Measurements from ENCODE around the gene GPC1.

DNA sequence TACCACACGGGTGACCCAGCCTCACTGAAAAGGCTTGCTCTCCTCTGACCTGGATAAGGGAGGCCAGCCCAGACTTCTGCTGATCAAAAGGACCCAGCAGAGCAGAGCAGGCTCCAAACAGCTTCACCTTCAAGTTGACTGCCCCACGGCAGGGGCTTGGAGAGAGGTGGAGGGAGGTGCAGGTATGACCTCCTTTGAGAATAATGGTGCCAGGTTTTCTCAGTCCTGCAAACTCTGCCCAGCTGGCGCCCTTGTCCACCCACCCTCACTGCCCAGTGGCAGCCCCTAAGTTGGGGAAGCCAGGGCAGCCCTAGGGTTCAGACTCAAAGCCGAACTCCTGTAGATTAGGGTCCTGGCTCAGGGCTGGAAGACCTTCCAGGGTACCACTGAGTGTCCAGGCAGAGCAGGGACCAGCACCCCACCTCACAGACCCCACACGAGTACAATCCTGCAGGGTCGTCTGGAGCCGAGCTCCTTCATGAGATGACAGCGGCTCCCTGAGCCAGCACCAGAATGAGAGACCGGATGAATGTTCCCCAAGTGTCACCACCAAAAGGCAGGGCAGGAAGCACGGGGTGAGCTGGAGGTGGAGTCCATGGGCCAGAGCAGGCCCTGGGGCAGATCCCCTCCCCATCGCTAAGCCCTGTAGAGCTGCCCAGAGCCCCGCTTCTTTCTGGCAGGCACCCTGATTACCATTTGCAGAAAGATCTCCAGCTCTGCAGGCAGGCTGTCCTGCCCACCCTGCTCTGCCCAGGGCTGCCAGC lies 3.6 kb upstream of the GPC1 start:
- no peak for TF ChIP-seq EZH2 (IDR thresholded peaks at IDR 0.05; ENCODE audit: borderline replicate concordance, insufficient read depth, low read depth, low read length, poor library complexity, severe bottlenecking)
- TF ChIP-seq, protein P1, sequence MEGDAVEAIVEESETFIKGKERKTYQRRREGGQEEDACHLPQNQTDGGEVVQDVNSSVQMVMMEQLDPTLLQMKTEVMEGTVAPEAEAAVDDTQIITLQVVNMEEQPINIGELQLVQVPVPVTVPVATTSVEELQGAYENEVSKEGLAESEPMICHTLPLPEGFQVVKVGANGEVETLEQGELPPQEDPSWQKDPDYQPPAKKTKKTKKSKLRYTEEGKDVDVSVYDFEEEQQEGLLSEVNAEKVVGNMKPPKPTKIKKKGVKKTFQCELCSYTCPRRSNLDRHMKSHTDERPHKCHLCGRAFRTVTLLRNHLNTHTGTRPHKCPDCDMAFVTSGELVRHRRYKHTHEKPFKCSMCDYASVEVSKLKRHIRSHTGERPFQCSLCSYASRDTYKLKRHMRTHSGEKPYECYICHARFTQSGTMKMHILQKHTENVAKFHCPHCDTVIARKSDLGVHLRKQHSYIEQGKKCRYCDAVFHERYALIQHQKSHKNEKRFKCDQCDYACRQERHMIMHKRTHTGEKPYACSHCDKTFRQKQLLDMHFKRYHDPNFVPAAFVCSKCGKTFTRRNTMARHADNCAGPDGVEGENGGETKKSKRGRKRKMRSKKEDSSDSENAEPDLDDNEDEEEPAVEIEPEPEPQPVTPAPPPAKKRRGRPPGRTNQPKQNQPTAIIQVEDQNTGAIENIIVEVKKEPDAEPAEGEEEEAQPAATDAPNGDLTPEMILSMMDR (IDR thresholded peaks at IDR 0.05), result no peak
